ENCODE results near the gene RIMBP2.

The RIMBP2 gene

GRCh38 chr12:130527239-130527638 is 188.9 kb downstream of the RIMBP2 start:
- no peak overlapping the region for H3K27ac ChIP-seq
- TF ChIP-seq, protein P1, sequence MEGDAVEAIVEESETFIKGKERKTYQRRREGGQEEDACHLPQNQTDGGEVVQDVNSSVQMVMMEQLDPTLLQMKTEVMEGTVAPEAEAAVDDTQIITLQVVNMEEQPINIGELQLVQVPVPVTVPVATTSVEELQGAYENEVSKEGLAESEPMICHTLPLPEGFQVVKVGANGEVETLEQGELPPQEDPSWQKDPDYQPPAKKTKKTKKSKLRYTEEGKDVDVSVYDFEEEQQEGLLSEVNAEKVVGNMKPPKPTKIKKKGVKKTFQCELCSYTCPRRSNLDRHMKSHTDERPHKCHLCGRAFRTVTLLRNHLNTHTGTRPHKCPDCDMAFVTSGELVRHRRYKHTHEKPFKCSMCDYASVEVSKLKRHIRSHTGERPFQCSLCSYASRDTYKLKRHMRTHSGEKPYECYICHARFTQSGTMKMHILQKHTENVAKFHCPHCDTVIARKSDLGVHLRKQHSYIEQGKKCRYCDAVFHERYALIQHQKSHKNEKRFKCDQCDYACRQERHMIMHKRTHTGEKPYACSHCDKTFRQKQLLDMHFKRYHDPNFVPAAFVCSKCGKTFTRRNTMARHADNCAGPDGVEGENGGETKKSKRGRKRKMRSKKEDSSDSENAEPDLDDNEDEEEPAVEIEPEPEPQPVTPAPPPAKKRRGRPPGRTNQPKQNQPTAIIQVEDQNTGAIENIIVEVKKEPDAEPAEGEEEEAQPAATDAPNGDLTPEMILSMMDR (conservative IDR thresholded peaks at IDR 0.05) = no peak

GRCh38 chr12:130526813-130527212 is 189.3 kb downstream of the RIMBP2 start:
- TF ChIP-seq, protein P1 (conservative IDR thresholded peaks at IDR 0.05) = no peak
- H3K27ac ChIP-seq = no peak overlapping the region; the same call in 1 of the 2 replicates

GRCh38 chr12:130525384-130526172 is 190.5 kb downstream of the RIMBP2 start:
- no peak overlapping the region for H3K27ac ChIP-seq
- TF ChIP-seq, protein P1 (conservative IDR thresholded peaks at IDR 0.05) = no peak

DNA sequence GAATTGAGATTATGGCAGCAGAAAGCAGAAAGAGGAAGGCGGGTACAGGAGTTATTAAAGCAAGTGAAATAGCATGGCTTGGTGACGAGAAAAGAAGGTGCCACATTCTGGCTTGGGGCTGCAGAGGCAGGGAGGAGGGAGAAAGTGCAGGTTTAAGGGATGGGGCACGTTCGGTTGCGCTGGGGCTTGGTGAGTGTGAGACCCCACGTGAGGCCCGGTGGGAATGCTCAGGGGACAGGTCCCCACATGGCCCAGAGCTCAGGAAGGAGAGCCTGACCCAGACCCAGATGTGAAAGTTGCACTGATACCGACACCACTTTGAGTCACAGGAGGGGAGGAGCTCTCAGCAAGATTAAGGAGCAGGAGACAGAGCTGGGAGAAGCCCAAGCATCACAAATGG is 191.3 kb downstream of the RIMBP2 start:
- no peak overlapping the region for H3K27ac ChIP-seq
- TF ChIP-seq, protein P1 (conservative IDR thresholded peaks at IDR 0.05) = no peak

DNA sequence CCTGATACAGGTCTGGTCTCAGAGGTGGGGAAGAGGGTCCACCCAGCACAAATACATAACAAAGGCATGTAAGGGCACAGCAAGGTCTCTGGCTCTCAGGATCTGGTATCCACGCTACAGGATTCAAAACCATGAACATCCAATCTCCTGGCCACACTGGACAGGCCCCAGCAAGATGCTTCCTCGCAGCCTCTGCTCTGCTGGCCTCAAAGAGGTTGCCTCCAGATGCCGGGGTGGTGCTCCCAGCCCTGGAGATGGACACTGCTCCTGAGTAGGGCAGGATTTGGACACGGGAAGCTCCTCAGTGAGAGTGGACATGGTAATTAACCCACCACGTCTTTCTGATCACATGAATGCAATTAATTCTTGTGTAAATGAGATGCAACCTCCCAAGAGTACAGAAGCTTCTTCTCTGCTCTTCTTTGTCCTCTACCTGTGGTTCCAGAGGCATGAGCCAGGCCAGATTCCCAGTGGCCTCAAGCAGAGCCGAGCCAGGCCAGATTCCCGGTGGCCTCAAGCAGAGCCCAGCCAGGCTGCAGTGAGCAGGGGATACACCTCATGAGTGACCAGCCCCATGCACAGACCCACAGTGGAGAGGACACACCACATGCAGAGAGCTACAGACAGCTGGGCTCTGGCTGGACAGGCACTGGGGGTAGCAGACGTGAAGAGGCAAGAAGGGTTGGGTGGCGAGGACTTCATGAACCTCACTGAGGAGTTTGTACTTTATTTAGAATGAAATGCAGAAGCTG is 192.1 kb downstream of the RIMBP2 start:
- H3K27ac ChIP-seq = no peak overlapping the region
- TF ChIP-seq, protein P1 (conservative IDR thresholded peaks at IDR 0.05) = no peak

- TF ChIP-seq, protein P1 (conservative IDR thresholded peaks at IDR 0.05) = no peak
- H3K27ac ChIP-seq = no peak overlapping the region
These were observed 192.9 kb downstream of the RIMBP2 start for GRCh38 chr12:130523208-130523607.

- TF ChIP-seq, protein P1 (conservative IDR thresholded peaks at IDR 0.05) = no peak
- no peak overlapping the region for H3K27ac ChIP-seq
These were observed 193.8 kb downstream of the RIMBP2 start for GRCh38 chr12:130522244-130522834.

Data from VCaP (cell line).